Measurements from ENCODE around the gene TMEM9.

- TF ChIP-seq HDGF (IDR thresholded peaks at IDR 0.05; ENCODE audit: borderline replicate concordance) (no peak), BHLHE40 (IDR thresholded peaks at IDR 0.05; ENCODE audit: borderline replicate concordance) (no peak), L3MBTL2 (conservative IDR thresholded peaks at IDR 0.05) (no peak), TARDBP (IDR thresholded peaks at IDR 0.05) (no peak), SP1 (IDR thresholded peaks at IDR 0.05) (no peak), ELF4 (IDR thresholded peaks at IDR 0.05) (no peak)
- TF ChIP-seq, protein P1, sequence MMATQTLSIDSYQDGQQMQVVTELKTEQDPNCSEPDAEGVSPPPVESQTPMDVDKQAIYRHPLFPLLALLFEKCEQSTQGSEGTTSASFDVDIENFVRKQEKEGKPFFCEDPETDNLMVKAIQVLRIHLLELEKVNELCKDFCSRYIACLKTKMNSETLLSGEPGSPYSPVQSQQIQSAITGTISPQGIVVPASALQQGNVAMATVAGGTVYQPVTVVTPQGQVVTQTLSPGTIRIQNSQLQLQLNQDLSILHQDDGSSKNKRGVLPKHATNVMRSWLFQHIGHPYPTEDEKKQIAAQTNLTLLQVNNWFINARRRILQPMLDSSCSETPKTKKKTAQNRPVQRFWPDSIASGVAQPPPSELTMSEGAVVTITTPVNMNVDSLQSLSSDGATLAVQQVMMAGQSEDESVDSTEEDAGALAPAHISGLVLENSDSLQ (IDR thresholded peaks at IDR 0.05), result no peak
Observed at GRCh38 chr1:201185123-201185453, 30.8 kb upstream of the TMEM9 start.

Measured in HEK293T (cell line).